Lung (tissue), 12 donors: ENCODE data around the gene B4GALT2. TPM values are rescaled to one million over a fixed set of nuclear protein-coding genes. Genes with fewer than 3 reads are reported as not detected.

ENCODE experiments used
- ATAC-seq: fragments of 200-7000 bp; cut with Tn5 transposase; one replicate; pipeline ENCODE4 v1.9.1; 2020; ENCODE audit warnings: moderate number of reproducible peaks; ENCODE audit not compliant: insufficient read depth, low FRiP score
- DNase-seq, 3 donors: peaks; one replicate each; pipeline ENCODE4 v3.0.0-alpha.2; 2013 to 2017
- H3K27ac ChIP-seq, 2 donors: one replicate each; pipeline ENCODE4 v1.5.1; 2013; ENCODE audit warnings: mild to moderate bottlenecking in 2 of 2, moderate library complexity in 2 of 2, control low read depth in 1 of 2, inconsistent platforms in 1 of 2, low read depth in 1 of 2, low read length in 1 of 2
- H3K27me3 ChIP-seq, 3 donors: one replicate each; pipeline ENCODE4 v1.5.1; 2013; ENCODE audit warnings: low read length in 2 of 3; ENCODE audit not compliant: control insufficient read depth in 3 of 3, insufficient read depth in 3 of 3
- H3K36me3 ChIP-seq, 4 donors: one replicate each; pipeline ENCODE4 v1.5.1; 2013; ENCODE audit warnings: low read length in 4 of 4, mild to moderate bottlenecking in 1 of 4, moderate library complexity in 1 of 4; ENCODE audit not compliant: control insufficient read depth in 4 of 4, insufficient read depth in 4 of 4
- H3K4me1 ChIP-seq, 5 donors: one replicate each; pipeline ENCODE4 v1.5.1; 2013; ENCODE audit warnings: low read length in 5 of 5, mild to moderate bottlenecking in 2 of 5, moderate library complexity in 1 of 5; ENCODE audit not compliant: control insufficient read depth in 5 of 5, insufficient read depth in 5 of 5
- H3K4me3 ChIP-seq: one replicate; pipeline ENCODE4 v1.5.1; 2013; ENCODE audit warnings: mild to moderate bottlenecking, control low read depth, moderate library complexity
- H3K9ac ChIP-seq, 2 donors: one replicate each; pipeline ENCODE4 v1.5.1; 2013; ENCODE audit warnings: low read length in 2 of 2, control low read depth in 1 of 2; ENCODE audit not compliant: insufficient read depth in 1 of 2
- H3K9me3 ChIP-seq, 4 donors: one replicate each; pipeline ENCODE4 v1.5.1; 2013; ENCODE audit warnings: low read length in 3 of 4, mild to moderate bottlenecking in 1 of 4, moderate library complexity in 1 of 4; ENCODE audit not compliant: control insufficient read depth in 4 of 4, insufficient read depth in 3 of 4
- CTCF ChIP-seq: IDR thresholded peaks from 2 replicates; pipeline ENCODE4 v1.5.1; 2012; ENCODE audit warnings: mild to moderate bottlenecking; ENCODE audit errors: control extremely low read depth, extremely low read depth
- whole genome bisulfite sequencing, 2 donors: extraction: QIAGEN DNeasy Blood & Tissue Kit; methylation state at CpG; one replicate each; pipeline ENCODE4 v1.1.7; 2013; 5-methylcytosine and 5-hydroxymethylcytosine counted together
- polyA plus RNA-seq, 2 donors: library from polyadenylated mRNA; stranded (reverse); fragments of 200-250 nt; gene quantifications; one replicate each; pipeline ENCODE4 v1.2.1, GENCODE V29; 2013
- total RNA-seq, 2 donors: library from RNA; depleted of rRNA in 1 of 2; stranded (reverse); fragments of >200 nt in 1 of 2; gene quantifications; one replicate each; pipeline ENCODE4 v1.2.1, GENCODE V29; 2014 to 2021
- donor health status: control.
- donor health status: control.
- donor health status: Bipolar disorder and iron deficiency.
- donor health status: healthy.
- donor health status: DM: yes; HTN: yes; CAD: no.

The B4GALT2 gene
- total and polyA plus RNA-seq, 4 donors: 13.6 to 40.9 (median 30.5) TPM

GRCh38 chr1:44029911-44030604 is 51.0 kb downstream of the B4GALT2 start:
- Histone ChIP-seq H3K4me1 (peaks cover 0 to 28% (median 12%) of the 10 kb centered on the region in 5 donors), H3K27me3 (no peaks in the 10 kb centered on the region), H3K4me3 (peak overlapping the region; percentile 69), H3K27ac (peak overlapping the region; percentile 60 to 86), H3K9me3 (no peaks in the 10 kb centered on the region), H3K36me3 (no peaks in the 10 kb centered on the region), H3K9ac (peak overlapping the region; percentile 45 to 55)
- TF ChIP-seq CTCF: no peak
- ATAC-seq (peak; percentile 90), DNase-seq (peak; percentile 88 to 94 (median 92))
- WGBS, 2 donors: 0% methylated on average over 55 to 75 of the region's 75 CpGs

- no peak for TF ChIP-seq CTCF
- Histone ChIP-seq H3K36me3 (no peaks in the 10 kb centered on the region), H3K27me3 (no peaks in the 10 kb centered on the region), H3K4me1 (peaks cover 0 to 34% (median 12%) of the 10 kb centered on the region in 5 donors), H3K9me3 (no peaks in the 10 kb centered on the region), H3K27ac (peak overlapping the region; percentile 60 to 86), H3K4me3 (peak overlapping the region; percentile 69), H3K9ac (no peak overlapping the region)
- peak; percentile 66 to 74 (median 71) for DNase-seq
- peak; percentile 6 for ATAC-seq
- WGBS, 2 donors: 0% methylated on average over 38 to 65 of the region's 66 CpGs
Observed at GRCh38 chr1:44030605-44031251, 51.7 kb downstream of the B4GALT2 start.

- H3K9ac ChIP-seq: no peak within 1 kb of the TSS
- WGBS, 2 donors: 15 to 18% methylated on average over 37 to 40 of the region's 40 CpGs
- H3K27ac ChIP-seq: peak within 1 kb of the TSS; percentile 60 to 86
- DNase-seq (peak; percentile 92 to 97 (median 96)), ATAC-seq (peak; percentile 29)
- H3K27me3 ChIP-seq: no peaks in the 10 kb centered on the region
- H3K4me3 ChIP-seq: peak within 1 kb of the TSS; percentile 69
- TF ChIP-seq CTCF: no peak
- no peaks in the 10 kb centered on the region for H3K9me3 ChIP-seq
- no peaks in the 10 kb centered on the region for H3K36me3 ChIP-seq
- peaks cover 0 to 42% (median 16%) of the 10 kb centered on the region in 5 donors for H3K4me1 ChIP-seq
Observed at GRCh38 chr1:44031252-44032169, 52.5 kb downstream of the B4GALT2 start, which contains the start of gene SLC6A9. Gene SLC6A9, minus strand, starts transcription at chr1:44031462. Its CDS starts 7,185 bp downstream, at chr1:44024277.
